Sigmoid colon (tissue), 7 donors: ENCODE measurements around the gene DONSON. TPM values are rescaled to one million over a fixed set of nuclear protein-coding genes. Genes with fewer than 3 reads are reported as not detected.

Experiments
- DNase-seq: peaks from one replicate; pipeline ENCODE4 v3.0.0-alpha.2; 2019
- H3K27ac ChIP-seq, 4 donors: fragments of 200-600 bp; sonication (generic); one replicate each; pipeline ENCODE4 v1.5.1; 2016 to 2019; ENCODE audit warnings: mild to moderate bottlenecking in 1 of 4
- H3K27me3 ChIP-seq, 3 donors: fragments of 200-600 bp; sonication (generic); one replicate each; pipeline ENCODE4 v1.5.1; 2019; ENCODE audit warnings: mild to moderate bottlenecking in 1 of 3
- H3K36me3 ChIP-seq, 4 donors: fragments of 200-600 bp; sonication (generic); one replicate each; pipeline ENCODE4 v1.5.1; 2016 to 2019
- H3K4me1 ChIP-seq, 4 donors: fragments of 200-600 bp; sonication (generic); one replicate each; pipeline ENCODE4 v1.5.1; 2017 to 2019
- H3K4me3 ChIP-seq, 4 donors: fragments of 200-600 bp; sonication (generic); one replicate each; pipeline ENCODE4 v1.5.1; 2017 to 2019; ENCODE audit warnings: mild to moderate bottlenecking in 2 of 4, moderate library complexity in 1 of 4
- H3K9me3 ChIP-seq, 4 donors: fragments of 200-600 bp in 3 of 4; sonication (generic) in 3 of 4; one replicate each; pipeline versions ENCODE4 v1.5.1 to v1.6.1; 2013 to 2019
- EP300 ChIP-seq, 4 donors: sonication (generic); formaldehyde crosslinking; IDR thresholded peaks; one replicate each; pipeline ENCODE4 v1.6.1; 2017; ENCODE audit warnings: antibody characterized with exemption in 4 of 4
- POLR2A ChIP-seq, 2 donors: fragments of 450-650 bp; IDR thresholded peaks; one replicate each; pipeline ENCODE4 v1.6.1; 2016; ENCODE audit warnings: antibody characterized with exemption in 2 of 2, mild to moderate bottlenecking in 2 of 2, moderate library complexity in 2 of 2
- POLR2AphosphoS5 ChIP-seq, 4 donors: sonication (generic); formaldehyde crosslinking; IDR thresholded peaks; one replicate each; pipeline ENCODE4 v1.6.1; 2017; ENCODE audit warnings: antibody characterized with exemption in 4 of 4
- WGBS, 2 donors: extraction: QIAGEN DNeasy Blood & Tissue Kit; methylation state at CpG; one replicate each; pipeline ENCODE4 v1.1.7; 2013; 5-methylcytosine and 5-hydroxymethylcytosine counted together
- intact Hi-C: fragments of 100-400 bp; cut with DNase I; formaldehyde crosslinking; loops from one replicate; pipeline ENCODE4 v1.15.1; 2023
- polyA plus RNA-seq, 3 donors: library from polyadenylated mRNA; stranded (reverse); fragments of 200-250 nt; gene quantifications; one replicate each; pipeline ENCODE4 v1.2.3, GENCODE V29; 2013
- total RNA-seq, 4 donors: library from RNA; depleted of rRNA; stranded (reverse); fragments of >200 nt; gene quantifications; one replicate each; pipeline ENCODE4 v1.1.0, GENCODE V29; 2016
- TF ChIP-seq, protein P1 (sequence below), 4 experiments: fragments of 450-650 bp in 3 of 4; fragments of 200-600 bp in 1 of 4; IDR thresholded peaks; one replicate each; pipeline ENCODE4 v1.5.1; 2016 to 2019; ENCODE audit warnings: antibody characterized with exemption in 4 of 4, mild to moderate bottlenecking in 3 of 4, moderate library complexity in 2 of 4
- donor health status: healthy with polysubstance abuse.
- donor health status: Bipolar disorder and iron deficiency.
- donor health status: healthy.

The DONSON gene
- total and polyA plus RNA-seq, 7 donors = 4.6 to 13.4 (median 6.4) TPM

DNA sequence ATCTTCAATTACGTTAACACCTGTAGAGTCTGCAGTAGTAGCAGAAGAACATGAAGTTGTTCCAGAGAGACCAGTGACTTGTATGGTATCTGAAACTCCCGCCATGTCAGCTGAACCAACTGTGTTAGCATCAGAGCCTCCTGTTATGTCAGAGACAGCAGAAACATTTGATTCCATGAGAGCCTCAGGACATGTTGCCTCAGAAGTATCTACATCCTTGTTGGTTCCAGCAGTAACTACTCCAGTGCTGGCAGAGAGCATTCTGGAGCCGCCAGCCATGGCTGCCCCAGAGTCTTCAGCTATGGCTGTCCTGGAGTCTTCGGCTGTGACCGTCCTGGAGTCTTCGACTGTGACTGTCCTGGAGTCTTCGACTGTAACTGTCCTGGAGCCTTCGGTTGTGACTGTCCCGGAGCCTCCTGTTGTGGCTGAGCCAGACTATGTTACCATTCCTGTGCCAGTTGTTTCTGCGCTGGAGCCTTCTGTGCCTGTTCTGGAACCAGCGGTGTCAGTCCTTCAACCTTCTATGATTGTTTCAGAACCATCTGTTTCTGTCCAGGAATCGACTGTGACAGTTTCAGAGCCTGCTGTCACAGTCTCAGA lies 35.4 kb downstream of the DONSON start:
- Histone ChIP-seq H3K36me3 (peaks cover 55 to 98% (median 73%) of the 10 kb centered on the region in 4 donors), H3K9me3 (no peaks in the 10 kb centered on the region), H3K27me3 (no peaks in the 10 kb centered on the region), H3K4me3 (no peak overlapping the region), H3K27ac (no peak overlapping the region), H3K4me1 (peaks cover 0 to 30% (median 15%) of the 10 kb centered on the region in 4 donors)
- 97% methylated on average over 12 of the region's 12 CpGs for WGBS, 2 donors
- DNase-seq = no peak
- intact Hi-C loops = no loop called here
- TF ChIP-seq, protein P1, sequence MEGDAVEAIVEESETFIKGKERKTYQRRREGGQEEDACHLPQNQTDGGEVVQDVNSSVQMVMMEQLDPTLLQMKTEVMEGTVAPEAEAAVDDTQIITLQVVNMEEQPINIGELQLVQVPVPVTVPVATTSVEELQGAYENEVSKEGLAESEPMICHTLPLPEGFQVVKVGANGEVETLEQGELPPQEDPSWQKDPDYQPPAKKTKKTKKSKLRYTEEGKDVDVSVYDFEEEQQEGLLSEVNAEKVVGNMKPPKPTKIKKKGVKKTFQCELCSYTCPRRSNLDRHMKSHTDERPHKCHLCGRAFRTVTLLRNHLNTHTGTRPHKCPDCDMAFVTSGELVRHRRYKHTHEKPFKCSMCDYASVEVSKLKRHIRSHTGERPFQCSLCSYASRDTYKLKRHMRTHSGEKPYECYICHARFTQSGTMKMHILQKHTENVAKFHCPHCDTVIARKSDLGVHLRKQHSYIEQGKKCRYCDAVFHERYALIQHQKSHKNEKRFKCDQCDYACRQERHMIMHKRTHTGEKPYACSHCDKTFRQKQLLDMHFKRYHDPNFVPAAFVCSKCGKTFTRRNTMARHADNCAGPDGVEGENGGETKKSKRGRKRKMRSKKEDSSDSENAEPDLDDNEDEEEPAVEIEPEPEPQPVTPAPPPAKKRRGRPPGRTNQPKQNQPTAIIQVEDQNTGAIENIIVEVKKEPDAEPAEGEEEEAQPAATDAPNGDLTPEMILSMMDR (IDR thresholded peaks at IDR 0.05) = no peak
- TF ChIP-seq EP300 (IDR thresholded peaks at IDR 0.05) = no peak
- TF ChIP-seq POLR2AphosphoS5 (IDR thresholded peaks at IDR 0.05) = no peak
- no peak for TF ChIP-seq POLR2A (IDR thresholded peaks at IDR 0.05)

DNA sequence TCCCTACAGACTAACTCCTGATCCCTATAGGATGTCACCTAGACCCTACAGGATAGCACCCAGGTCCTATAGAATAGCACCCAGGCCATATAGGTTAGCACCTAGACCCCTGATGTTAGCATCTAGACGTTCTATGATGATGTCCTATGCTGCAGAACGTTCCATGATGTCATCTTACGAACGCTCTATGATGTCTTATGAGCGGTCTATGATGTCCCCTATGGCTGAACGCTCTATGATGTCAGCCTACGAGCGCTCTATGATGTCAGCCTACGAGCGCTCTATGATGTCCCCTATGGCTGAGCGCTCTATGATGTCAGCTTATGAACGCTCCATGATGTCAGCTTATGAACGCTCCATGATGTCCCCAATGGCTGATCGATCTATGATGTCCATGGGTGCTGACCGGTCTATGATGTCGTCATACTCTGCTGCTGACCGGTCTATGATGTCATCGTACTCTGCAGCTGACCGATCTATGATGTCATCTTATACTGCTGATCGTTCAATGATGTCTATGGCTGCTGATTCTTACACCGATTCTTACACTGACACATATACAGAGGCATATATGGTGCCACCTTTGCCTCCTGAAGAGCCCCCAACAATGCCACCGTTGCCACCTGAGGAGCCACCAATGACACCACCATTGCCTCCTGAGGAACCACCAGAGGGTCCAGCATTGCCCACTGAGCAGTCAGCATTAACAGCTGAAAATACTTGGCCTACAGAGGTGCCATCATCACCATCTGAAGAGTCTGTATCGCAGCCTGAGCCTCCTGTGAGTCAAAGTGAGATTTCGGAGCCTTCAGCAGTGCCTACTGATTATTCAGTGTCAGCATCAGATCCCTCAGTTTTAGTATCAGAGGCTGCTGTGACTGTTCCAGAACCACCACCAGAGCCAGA lies 36.1 kb downstream of the DONSON start:
- H3K4me1 ChIP-seq = peaks cover 0 to 32% (median 15%) of the 10 kb centered on the region in 4 donors
- H3K27ac ChIP-seq = no peak overlapping the region
- H3K36me3 ChIP-seq = peaks cover 50 to 98% (median 68%) of the 10 kb centered on the region in 4 donors
- H3K27me3 ChIP-seq = no peaks in the 10 kb centered on the region
- no peaks in the 10 kb centered on the region for H3K9me3 ChIP-seq
- intact Hi-C loops = no loop called here
- H3K4me3 ChIP-seq = no peak overlapping the region
- no peak for DNase-seq
- peak in 1 of 4 donors; percentile 11 for TF ChIP-seq POLR2AphosphoS5 (IDR thresholded peaks at IDR 0.05)
- TF ChIP-seq, protein P1 (IDR thresholded peaks at IDR 0.05) = no peak
- WGBS, 2 donors = 98% methylated on average over 24 of the region's 24 CpGs

DNA sequence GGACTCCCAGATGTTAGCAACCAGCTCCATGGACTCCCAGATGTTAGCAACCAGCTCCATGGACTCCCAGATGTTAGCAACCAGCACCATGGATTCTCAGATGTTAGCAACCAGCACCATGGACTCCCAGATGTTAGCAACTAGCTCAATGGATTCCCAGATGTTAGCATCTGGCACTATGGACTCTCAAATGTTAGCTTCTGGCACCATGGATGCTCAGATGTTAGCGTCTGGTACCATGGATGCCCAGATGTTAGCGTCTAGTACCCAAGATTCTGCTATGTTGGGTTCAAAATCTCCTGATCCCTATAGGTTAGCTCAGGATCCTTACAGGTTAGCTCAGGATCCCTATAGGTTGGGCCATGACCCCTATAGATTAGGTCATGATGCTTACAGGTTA lies 36.8 kb downstream of the DONSON start:
- peaks cover 0 to 25% (median 13%) of the 10 kb centered on the region in 4 donors for H3K4me1 ChIP-seq
- DNase-seq = no peak
- H3K4me3 ChIP-seq = no peak overlapping the region
- no peak overlapping the region for H3K27ac ChIP-seq
- WGBS, 2 donors = 96 to 99% methylated on average over 2 of the region's 2 CpGs
- no peaks in the 10 kb centered on the region for H3K27me3 ChIP-seq
- no peak for TF ChIP-seq POLR2A (IDR thresholded peaks at IDR 0.05)
- no peak for TF ChIP-seq POLR2AphosphoS5 (IDR thresholded peaks at IDR 0.05)
- no peak for TF ChIP-seq EP300 (IDR thresholded peaks at IDR 0.05)
- TF ChIP-seq, protein P1 (IDR thresholded peaks at IDR 0.05) = no peak
- intact Hi-C loops = no loop called here
- H3K9me3 ChIP-seq = no peaks in the 10 kb centered on the region
- peaks cover 48 to 98% (median 66%) of the 10 kb centered on the region in 4 donors for H3K36me3 ChIP-seq

DNA sequence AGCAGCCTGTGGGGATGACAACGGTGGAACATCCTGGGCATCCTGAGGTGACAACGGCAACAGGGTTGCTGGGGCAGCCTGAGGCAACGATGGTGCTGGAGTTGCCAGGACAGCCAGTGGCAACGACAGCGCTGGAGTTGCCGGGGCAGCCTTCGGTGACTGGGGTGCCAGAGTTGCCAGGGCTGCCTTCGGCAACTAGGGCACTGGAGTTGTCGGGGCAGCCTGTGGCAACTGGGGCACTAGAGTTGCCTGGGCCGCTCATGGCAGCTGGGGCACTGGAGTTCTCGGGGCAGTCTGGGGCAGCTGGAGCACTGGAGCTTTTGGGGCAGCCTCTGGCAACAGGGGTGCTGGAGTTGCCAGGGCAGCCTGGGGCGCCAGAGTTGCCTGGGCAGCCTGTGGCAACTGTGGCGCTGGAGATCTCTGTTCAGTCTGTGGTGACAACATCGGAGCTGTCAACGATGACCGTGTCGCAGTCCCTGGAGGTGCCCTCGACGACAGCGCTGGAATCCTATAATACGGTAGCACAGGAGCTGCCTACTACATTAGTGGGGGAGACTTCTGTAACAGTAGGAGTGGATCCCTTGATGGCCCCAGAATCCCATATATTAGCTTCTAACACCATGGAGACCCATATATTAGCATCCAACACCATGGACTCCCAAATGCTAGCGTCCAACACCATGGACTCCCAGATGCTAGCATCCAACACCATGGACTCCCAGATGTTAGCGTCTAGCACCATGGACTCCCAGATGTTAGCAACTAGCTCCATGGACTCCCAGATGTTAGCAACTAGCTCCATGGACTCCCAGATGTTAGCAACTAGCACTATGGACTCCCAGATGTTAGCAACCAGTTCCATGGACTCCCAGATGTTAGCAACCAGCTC lies 37.5 kb downstream of the DONSON start:
- Histone ChIP-seq H3K27ac (no peak overlapping the region), H3K4me3 (no peak overlapping the region), H3K27me3 (no peaks in the 10 kb centered on the region), H3K4me1 (peaks cover 0 to 24% (median 14%) of the 10 kb centered on the region in 4 donors), H3K36me3 (peaks cover 46 to 97% (median 65%) of the 10 kb centered on the region in 4 donors), H3K9me3 (no peaks in the 10 kb centered on the region)
- TF ChIP-seq POLR2AphosphoS5 (IDR thresholded peaks at IDR 0.05) (no peak), EP300 (IDR thresholded peaks at IDR 0.05) (no peak), POLR2A (IDR thresholded peaks at IDR 0.05) (no peak)
- TF ChIP-seq, protein P1 (IDR thresholded peaks at IDR 0.05) = no peak
- 98 to 99% methylated on average over 23 of the region's 23 CpGs for WGBS, 2 donors
- intact Hi-C loops = no loop called here
- DNase-seq = no peak
